WTC11 (cell line): ENCODE measurements around the gene HNRNPH2. TPM values are rescaled to one million over a fixed set of nuclear protein-coding genes. Genes with fewer than 3 reads are reported as not detected.

ENCODE experiments used
- ATAC-seq: fragments of 200-7000 bp; cut with Tn5 transposase; 2 replicates; pipeline ENCODE4 v1.10.0; 2021; ENCODE audit warnings: mild to moderate bottlenecking, moderate library complexity
- CTCF ChIA-PET: fragments of 300-600 bp; sonication (Branson Sonifier 250); formaldehyde crosslinking; loops from one replicate; lab custom pipeline; 2021; ENCODE audit warnings: antibody characterized with exemption; lab: Charles Lee
- POLR2A ChIA-PET: fragments of 350-600 bp; sonication (Branson Sonifier 250); formaldehyde crosslinking; loops from one replicate; lab custom pipeline; 2021; ENCODE audit warnings: antibody characterized with exemption; lab: Charles Lee
- DNase-seq: peaks from one replicate; pipeline ENCODE4 v3.0.0; 2021; ENCODE audit warnings: low spot score
- H3K27ac Mint-ChIP-seq: 2 replicates; pipeline ENCODE4 v1.8.0; 2021; ENCODE audit warnings: mixed read lengths
- H3K27me3 Mint-ChIP-seq: 2 replicates; pipeline ENCODE4 v1.8.0; 2021; ENCODE audit warnings: low read depth, mild to moderate bottlenecking, moderate library complexity, mixed read lengths
- H3K36me3 Mint-ChIP-seq: 2 replicates; pipeline ENCODE4 v1.8.0; 2021; ENCODE audit warnings: mixed read lengths
- H3K4me1 Mint-ChIP-seq: 2 replicates; pipeline ENCODE4 v1.8.0; 2022; ENCODE audit warnings: mixed read lengths
- H3K4me3 Mint-ChIP-seq: 2 replicates; pipeline ENCODE4 v1.8.0; 2021; ENCODE audit warnings: mild to moderate bottlenecking, moderate library complexity, mixed read lengths
- H3K9me3 Mint-ChIP-seq: 2 replicates; pipeline ENCODE4 v1.8.0; 2021; ENCODE audit warnings: mixed read lengths
- ARID4B ChIP-seq: sonication (generic); formaldehyde crosslinking; IDR thresholded peaks from 2 replicates; pipeline ENCODE4 v1.8.0; 2023; ENCODE audit warnings: missing genetic modification reagents, mild to moderate bottlenecking, borderline replicate concordance
- CDX4 ChIP-seq: fragments of 250-450 bp; sonication (Bioruptor Pico); IDR thresholded peaks from 2 replicates; pipeline ENCODE4 v1.9.0; 2021; ENCODE audit warnings: moderate library complexity, mild to moderate bottlenecking, inconsistent platforms, borderline replicate concordance
- E2F1 ChIP-seq: sonication (generic); formaldehyde crosslinking; IDR thresholded peaks from 2 replicates; pipeline ENCODE4 v1.8.0; 2022; ENCODE audit warnings: mild to moderate bottlenecking, missing genetic modification reagents
- JAZF1 ChIP-seq: fragments of 250-450 bp; sonication (Bioruptor Pico); IDR thresholded peaks from 2 replicates; pipeline ENCODE4 v1.9.0; 2021; ENCODE audit warnings: moderate library complexity, mild to moderate bottlenecking, inconsistent platforms
- MYBL2 ChIP-seq: sonication (generic); formaldehyde crosslinking; IDR thresholded peaks from 2 replicates; pipeline ENCODE4 v1.8.1; 2023; ENCODE audit warnings: mild to moderate bottlenecking, moderate library complexity, missing genetic modification reagents
- SMAD4 ChIP-seq: sonication (generic); formaldehyde crosslinking; IDR thresholded peaks from 2 replicates; pipeline ENCODE4 v1.8.0; 2022; ENCODE audit warnings: mild to moderate bottlenecking, missing genetic modification reagents
- TEAD1 ChIP-seq: sonication (generic); formaldehyde crosslinking; IDR thresholded peaks from 2 replicates; pipeline ENCODE4 v1.8.0; 2022; ENCODE audit warnings: mild to moderate bottlenecking, missing genetic modification reagents
- TP53 ChIP-seq: sonication (generic); formaldehyde crosslinking; IDR thresholded peaks from 2 replicates; pipeline ENCODE4 v1.8.1; 2023; ENCODE audit warnings: mild to moderate bottlenecking, missing genetic modification reagents
- ZBTB21 ChIP-seq: sonication (generic); formaldehyde crosslinking; IDR thresholded peaks from 2 replicates; pipeline ENCODE4 v1.8.1; 2023; ENCODE audit warnings: mild to moderate bottlenecking, missing genetic modification reagents, borderline replicate concordance
- ZBTB43 ChIP-seq: sonication (generic); formaldehyde crosslinking; IDR thresholded peaks from 2 replicates; pipeline ENCODE4 v1.8.1; 2023; ENCODE audit warnings: mild to moderate bottlenecking, missing genetic modification reagents
- ZNF138 ChIP-seq: sonication (generic); formaldehyde crosslinking; conservative IDR thresholded peaks from 2 replicates; pipeline ENCODE4 v1.8.1; 2022; ENCODE audit warnings: mild to moderate bottlenecking, moderate library complexity, missing genetic modification reagents
- ZNF219 ChIP-seq: sonication (generic); formaldehyde crosslinking; IDR thresholded peaks from 2 replicates; pipeline ENCODE4 v1.8.0; 2023; ENCODE audit warnings: missing genetic modification reagents, mild to moderate bottlenecking, borderline replicate concordance
- ZNF232 ChIP-seq: sonication (generic); formaldehyde crosslinking; IDR thresholded peaks from 2 replicates; pipeline ENCODE4 v1.8.0; 2022; ENCODE audit warnings: mild to moderate bottlenecking, missing genetic modification reagents
- ZNF281 ChIP-seq: sonication (generic); formaldehyde crosslinking; IDR thresholded peaks from 2 replicates; pipeline ENCODE4 v1.8.0; 2023; ENCODE audit warnings: mild to moderate bottlenecking, missing genetic modification reagents
- total RNA-seq: library from RNA; stranded (reverse); gene quantifications from 3 replicates; pipeline ENCODE4 v1.2.3, GENCODE V29; 2021

HNRNPH2 gene
- total RNA-seq, 1 experiment from 2014 or later, result 70.9 TPM

DNA sequence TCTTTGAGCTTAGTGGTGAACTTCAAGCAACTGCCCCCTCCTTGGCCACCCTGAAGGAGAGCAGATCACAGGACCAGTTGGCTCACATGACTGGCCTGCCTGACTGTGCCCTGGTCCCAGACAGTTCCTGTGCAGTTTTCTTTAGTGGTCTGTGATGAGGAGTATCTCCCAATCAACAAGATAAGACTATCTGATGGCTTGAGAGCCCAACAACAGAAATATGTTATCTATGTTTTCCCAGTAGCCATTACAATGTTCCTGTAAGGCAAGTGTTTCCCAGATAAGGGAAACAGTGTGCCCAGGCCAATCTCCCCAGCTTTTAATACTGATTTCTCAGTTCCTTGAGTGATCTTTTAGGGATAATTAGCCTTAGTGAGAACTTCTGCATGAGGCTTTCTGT is 45.3 kb upstream of the HNRNPH2 start (continued):
- TF ChIP-seq ZNF232 (CRISPR knock-in tag) (no peak), ZBTB43 (CRISPR knock-in tag) (no peak), JAZF1 (CRISPR knock-in tag) (no peak), ZNF219 (no peak), ZNF138 (CRISPR knock-in tag) (no peak), TP53 (no peak)

DNA sequence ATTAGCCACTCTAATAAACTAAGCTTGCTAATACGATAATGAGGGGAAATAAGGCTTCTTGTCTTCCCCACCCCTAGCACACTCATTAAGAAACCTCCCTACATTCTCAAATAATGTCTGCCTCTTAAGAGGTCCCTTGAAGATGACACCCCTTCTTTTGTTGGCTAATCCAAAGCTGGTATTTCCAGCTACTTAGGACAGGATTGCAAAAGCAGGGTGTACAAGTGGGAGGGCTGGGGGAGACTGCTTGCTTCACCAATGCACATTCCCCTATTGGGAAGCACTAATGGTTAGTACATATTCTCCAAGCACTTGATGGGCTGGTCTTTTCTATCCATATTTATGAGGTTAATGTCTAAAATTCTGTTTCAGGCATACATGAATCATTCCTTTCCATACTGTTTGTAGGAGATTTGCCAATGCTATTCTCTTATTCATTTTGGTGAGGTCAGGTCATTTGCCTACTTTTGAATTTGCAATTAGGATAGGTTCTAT is 42.7 kb upstream of the HNRNPH2 start:
- Mint-ChIP-seq H3K36me3 (no peaks in the 10 kb centered on the region), H3K9me3 (no peaks in the 10 kb centered on the region), H3K4me1 (no peaks in the 10 kb centered on the region), H3K4me3 (no peak overlapping the region), H3K27ac (no peak overlapping the region), H3K27me3 (no peaks in the 10 kb centered on the region)
- DNase-seq (no peak), ATAC-seq (no peak)
- TF ChIP-seq ZBTB21 (CRISPR knock-in tag) (no peak), ZNF138 (CRISPR knock-in tag) (no peak), E2F1 (no peak), TEAD1 (no peak), CDX4 (CRISPR knock-in tag) (no peak), ZNF281 (CRISPR knock-in tag) (no peak), MYBL2 (no peak), SMAD4 (CRISPR knock-in tag) (no peak), ARID4B (CRISPR knock-in tag) (no peak)
- ChIA-PET POLR2A (no interaction called here), CTCF (no interaction called here)
